DMS79 treated with DMSO at 0.1 percent for 48 hours (cell line): ENCODE measurements around the gene EPHA10.
"Not testable (repeated sequence)": the region's sequence is repeated elsewhere in the genome, so short reads cannot be mapped to it uniquely, and the experiment has no call there.

Experiments
- DNase-seq: peaks from one replicate; lab custom pipeline; 2025; lab: John Stamatoyannopoulos, UW

Gene EPHA10

DNA sequence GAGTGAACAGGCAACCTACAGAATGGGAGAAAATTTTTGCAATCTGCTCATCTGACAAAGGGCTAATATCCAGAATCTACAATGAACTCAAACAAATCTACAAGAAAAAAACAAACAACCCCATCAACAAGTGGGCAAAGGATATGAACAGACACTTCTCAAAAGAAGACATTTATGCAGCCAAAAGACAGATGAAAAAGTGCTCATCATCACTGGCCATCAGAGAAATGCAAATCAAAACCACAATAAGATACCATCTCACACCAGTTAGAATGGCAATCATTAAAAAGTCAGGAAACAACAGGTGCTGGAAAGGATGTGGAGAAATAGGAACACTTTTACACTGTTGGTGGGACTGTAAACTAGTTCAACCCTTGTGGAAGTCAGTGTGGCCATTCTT, 6.5 kb upstream of the EPHA10 start:
- not testable (repeated sequence) for DNase-seq

DNA sequence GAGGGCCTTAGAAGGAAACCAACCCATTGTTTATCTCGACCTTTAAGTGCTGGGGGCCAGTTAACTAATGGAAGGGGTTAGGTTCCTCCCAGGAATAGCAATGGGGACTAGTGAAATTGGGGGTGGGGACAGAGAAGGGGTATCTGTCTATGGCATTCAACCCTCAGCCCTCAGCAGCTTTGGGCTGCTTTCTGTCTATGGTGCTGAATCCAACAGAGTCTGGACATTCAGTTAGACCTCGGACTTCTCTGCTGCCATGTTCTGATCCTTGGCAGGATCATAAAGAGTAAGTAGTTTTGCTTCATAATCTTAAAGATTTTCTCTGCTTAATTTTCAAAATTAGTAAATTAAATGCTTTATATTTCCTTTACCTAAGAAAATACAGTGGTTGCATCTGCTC, 2.6 kb upstream of the EPHA10 start:
- DNase-seq = no peak

DNA sequence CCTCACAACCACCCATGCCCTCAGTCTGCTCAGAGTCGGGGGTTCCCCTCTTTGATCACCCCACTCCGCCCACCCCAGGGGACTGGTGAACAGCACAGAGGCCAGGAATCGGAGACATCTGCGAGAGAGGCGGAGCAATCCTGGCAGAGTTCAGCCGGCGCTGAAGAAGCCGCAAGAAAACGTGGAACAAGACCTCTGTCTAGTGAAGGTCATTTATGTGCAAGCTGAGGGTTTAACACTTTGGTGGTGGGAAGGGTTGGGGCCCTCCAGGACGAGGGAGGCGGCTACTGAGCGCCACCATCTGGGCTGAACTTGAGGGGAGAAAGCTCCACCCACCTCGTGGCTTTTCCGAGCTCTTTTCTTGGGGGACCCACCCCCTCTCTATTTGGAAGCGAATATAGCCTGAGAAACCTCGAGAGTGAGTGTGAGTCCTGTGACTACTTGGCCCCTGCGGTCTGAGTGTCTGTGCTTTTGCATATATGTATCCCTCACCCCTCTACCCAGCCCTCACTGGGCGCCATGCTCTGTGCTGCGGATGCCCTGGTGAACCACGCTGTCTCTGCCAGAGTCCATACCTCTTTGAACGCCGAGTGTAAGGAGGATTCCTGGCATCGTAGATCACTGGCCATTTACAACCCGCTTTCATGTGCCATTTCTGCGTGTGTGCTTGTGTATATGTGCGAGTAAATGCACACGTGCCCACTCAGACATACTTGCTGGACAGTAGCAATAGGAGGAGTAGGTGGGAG, 1.2 kb upstream of the EPHA10 start:
- DNase-seq = peak; percentile 41

DNA sequence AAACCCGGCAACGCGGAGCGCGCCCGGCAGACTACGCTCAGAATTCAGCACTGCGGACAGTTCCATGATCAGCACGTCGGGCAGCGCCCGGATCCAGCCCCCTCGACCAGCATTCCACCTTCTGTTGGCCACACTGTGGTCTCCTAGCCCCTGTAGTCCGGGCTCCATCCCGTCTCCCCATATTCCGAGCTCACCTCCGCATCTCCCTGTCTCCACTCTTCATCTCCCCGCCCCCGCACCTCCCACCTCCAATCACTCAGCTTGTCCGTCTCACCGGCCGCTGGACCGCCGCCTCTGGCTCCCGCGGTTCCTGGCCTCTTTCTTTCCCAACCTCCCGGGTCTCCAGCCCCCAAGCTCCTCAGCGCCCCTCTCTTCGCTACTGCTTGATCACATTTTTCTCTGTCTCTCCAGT, 500 bp downstream of the EPHA10 start:
- peak; percentile 42 for DNase-seq

DNA sequence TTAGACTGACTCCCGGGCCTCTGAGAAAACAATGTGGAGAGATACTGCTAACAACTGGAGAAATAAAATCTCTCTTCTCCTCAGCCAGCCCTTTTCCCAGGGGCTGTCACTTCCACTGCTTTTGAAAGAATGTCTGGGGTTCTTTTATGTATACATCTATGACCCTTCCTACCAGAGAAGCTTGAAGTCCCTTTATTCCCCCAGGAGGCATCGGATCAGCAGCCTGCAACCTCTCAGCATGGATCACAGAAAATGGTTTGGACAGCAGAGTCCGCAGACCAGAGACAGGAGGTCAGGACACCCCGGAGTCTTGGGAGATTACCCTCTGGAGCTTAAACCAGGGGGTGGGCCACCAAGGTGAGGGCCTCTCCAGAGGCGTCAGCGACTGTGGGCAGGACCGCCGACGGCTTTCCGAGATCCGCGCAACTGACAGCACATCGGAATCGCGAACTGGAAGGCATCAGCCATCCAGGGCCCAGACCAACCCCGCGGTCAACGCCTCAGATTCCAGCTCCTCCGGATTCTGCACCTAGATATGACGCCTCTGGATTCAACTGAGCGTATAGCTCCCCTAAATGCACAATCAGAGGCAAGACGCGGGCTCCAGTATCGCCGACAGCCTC, 1.0 kb downstream of the EPHA10 start:
- DNase-seq = no peak

DNA sequence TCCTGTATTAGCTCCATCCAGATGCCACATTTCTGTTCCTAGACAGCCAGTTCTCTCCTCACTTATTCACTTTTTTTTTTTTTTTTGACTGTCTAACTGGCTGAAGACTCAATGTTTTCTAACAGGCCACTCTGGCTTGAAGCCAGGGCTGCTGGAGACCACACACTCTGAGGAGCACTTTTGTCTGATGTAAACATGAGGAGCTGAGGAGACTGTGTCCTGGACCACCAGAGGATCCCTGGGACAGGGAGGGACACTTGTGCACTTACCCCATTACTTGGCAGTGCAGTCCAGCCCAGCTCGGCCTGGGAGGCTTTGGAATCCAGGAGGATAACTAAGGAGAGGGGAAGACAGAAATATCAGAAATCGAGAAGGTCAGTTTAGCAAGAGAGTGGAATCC, 2.4 kb downstream of the EPHA10 start:
- DNase-seq = no peak

DNA sequence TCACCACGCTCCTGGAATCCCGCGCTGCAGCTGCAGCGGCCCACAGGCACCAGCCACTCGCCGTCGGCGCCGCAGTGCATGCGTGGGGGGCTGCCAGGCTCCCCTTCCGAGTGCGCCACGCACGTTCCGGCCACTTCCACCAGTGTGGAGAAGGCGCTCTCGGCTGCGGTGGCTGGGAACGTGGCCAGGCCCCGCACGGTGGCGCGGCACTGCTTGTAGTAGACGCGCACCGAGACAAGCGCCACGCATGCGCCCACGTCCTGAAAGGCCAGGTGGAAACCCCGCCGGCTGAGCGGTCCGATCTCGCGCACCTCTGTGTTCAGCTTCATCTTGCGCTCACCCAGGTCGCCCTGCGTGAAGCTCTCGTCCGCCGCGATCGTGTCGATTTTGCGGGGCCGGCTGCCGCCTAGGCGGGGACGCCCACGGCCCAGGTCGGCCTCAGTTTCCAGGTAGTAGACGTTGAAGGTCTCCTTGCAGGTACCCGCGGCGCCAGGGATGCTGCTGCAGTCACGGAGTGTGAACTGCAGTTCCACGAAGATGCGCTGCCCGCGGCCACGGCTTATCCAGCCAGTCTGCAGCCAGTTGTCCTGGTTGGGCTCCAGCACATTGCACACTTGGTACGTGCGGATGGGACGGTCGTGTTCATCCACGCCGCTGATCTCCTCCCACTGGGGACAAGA, 3.4 kb downstream of the EPHA10 start:
- DNase-seq = no peak

DNA sequence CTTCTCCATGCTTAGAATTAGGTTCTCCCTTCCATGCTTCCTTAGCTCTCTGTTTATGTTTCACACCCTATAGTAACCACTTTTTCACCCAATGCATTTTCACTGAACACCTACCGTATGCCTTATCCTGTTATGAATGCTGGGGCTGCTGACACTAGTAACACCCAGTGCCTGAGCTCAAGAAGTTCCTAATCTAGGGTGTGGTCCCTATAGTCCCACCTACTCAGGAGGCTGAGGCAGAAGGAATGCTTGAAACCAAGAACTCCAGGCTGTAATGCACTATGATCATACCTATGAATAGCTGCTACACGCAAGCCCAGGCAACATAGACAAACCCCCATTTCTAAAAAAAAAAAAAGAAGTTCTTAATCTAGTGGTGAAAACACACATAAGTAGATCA, 5.5 kb downstream of the EPHA10 start:
- no peak for DNase-seq

DNA sequence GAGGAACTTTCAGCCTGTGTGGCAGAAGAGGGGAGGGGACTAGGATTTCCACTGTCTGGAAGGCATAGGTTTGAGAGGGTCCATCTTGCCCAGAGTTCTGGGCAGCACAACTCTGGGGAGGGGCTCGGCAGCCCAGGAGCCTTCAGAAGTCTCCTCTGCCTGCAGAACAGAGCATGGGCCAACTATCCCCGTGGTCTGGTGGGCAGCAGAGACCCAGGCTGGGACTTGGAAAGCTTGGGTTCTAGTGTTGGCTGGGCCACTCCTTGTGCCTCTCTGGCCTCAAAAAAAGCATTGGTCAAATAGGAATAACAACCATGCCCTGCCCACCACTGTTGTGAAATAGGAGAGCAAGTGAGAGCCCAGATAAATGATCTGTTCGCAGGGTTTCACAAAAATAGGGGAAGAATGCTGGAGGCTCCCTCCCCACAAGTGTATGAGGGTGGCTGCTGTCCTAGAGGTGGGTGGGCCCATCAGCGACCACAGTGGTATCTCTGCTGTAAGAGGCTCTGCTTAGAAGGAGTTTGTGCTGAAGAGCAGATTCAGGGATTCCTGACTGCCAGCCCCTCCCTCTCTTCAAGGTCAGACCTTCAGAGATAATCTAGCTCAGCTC, 8.9 kb downstream of the EPHA10 start:
- DNase-seq = no peak

DNA sequence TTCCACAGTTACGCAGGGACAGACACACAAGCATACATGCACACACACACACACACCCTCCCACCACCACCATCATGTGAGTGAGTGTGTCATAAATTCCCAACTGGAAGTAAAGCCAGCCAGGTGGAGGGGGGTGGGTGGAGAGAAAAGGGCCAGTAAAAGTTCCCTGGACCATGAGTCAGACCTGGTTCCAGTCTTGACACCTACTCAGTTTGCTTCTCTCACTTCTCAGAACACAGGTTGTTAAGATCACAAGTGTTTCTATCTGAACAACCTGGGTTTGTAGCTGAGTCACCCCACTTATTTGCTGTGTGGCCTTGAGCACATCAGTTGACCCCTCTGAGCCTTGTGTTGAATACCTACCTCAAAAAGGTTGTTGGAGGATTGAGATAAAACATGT, 9.6 kb downstream of the EPHA10 start:
- DNase-seq = peak; percentile 5

DNA sequence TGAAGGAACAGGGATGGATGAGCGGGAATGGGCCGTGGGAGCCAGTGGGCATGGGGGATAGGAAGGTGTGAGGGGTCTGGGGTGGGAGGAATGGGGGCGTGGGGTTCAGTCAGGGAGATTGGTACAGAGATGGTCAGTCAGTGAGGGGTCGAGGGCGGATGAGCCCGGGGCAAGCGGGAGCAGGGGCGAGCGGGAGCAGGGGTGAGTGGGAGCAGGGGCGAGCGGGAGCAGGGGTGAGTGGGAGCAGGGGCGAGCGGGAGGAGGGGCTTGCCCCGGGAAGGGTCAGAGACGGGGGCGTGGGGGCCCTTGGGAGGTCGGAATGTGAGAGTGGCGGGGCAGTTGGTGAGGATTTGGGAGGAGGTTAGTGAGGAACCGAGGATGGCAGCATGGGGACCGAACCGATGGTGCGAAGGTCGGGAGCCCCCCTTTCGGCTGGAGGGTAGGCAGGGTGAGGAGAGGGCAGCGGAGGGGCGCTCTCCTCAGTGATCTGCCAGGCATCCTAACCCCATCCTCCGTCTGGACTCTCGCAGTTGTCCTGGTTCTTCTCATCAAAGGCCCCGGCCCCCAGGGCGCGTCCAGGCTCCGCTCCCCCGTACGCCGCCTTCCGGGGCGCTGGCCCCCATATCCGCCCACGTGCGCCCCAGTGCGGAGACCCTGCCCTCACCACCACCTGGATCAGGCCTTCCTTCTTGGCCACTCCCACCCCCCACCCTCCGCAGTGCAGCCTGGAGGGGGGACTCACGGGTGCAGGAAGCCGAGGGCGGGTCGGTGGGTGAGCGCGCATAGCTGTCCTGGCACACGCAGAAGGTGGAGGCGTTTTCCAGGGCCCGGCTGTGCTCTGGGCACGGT, 11.2 kb downstream of the EPHA10 start:
- peak; percentile 4 for DNase-seq

DNA sequence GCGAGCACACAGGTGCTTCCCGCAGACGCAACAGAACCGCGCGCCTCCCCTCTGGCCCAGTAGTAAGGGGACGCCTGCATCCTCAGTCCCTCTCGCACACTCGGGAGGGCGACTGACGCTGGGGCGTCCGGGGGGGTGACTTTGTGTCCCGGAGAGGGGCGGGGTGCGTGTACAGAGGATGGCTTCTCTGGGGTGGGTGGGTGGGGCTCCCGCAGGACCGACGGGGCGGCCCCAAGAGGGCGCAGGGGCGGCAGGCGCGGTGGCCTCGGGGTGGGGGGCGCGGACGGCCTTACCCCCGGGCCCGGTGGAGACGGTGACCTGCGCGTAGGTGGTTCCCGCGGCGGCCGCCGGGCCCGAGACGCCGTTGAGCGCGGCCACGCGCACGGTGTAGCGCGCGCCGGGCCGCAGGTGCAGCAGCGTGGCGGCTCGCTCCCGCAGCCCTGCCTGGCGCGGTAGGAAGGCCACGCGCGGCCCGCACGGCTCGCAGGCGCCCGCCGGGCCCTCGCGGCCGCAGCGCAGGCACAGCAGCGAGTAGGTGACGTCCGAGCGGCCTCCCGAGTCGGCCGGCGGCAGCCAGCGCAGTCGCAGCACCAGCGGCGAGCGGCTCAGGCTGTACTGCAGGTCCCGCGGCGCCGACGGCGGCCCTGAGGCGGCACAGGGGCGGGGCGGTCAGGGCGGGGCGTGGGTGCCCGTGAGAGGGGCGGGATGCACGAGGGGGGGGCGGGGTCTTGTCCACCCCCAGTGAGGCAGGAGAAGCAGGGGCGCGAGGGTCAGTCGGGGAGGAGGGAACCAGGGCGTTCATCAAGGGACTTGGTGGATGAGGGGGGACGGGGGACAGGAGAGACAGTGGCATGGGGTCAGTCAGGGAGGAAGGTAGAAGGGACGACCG, 12.1 kb downstream of the EPHA10 start:
- peak; percentile 26 for DNase-seq

DNA sequence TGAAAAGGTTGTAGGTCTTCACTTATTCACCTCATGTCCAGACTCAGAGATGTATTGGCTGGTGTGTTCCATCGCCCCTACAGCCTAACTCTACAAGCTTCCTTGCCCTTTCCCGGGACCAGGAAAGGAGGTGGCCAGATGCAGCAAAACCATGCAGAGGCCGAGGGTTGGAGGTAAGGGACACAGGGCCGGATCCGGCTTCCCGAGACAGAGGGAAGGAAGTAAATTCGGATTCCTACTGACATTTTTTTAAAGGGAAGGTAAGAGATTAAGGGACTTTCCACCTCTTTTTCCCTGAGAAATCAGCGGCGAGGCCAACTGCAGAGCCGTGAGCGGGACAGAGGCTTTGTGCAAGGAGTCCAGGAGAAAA, 12.7 kb downstream of the EPHA10 start:
- peak; percentile 73 for DNase-seq

DNA sequence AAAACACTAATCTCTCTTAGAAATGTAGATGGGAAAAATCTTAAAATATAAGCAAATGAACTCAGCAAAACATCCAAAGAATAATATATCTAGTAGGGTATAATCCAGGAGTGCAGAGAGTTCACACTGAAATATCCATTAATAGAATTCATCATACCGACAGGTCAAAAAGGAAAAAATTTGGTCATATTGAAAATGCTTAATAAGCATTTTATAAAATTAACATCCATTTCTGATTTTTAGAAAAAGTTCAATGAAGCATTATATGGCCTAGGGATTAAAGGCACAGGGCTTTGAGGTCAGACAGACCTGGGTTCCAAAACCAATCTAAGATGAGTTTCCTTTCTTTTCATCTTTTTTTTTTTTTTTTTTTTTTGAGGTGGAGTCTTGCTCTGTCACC, 16.4 kb downstream of the EPHA10 start:
- no peak for DNase-seq

DNA sequence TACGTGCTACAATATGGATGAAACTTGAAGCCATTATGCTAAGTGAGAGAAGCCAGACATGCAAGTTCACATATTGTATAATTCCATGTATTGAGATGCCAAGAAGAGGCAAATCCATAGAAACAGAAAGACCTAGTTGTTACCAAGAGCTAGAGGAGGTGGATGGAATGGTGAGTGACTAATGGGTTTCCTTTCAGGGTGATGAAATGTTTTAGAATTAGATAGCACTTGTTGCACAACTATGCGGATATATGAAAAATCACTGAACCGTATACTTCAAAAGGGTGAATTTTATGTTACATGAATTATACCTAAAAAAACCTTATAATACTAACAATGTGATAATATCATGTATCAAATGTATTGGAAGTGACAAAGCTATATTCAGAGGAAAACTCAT, 18.1 kb downstream of the EPHA10 start:
- no peak for DNase-seq

DNA sequence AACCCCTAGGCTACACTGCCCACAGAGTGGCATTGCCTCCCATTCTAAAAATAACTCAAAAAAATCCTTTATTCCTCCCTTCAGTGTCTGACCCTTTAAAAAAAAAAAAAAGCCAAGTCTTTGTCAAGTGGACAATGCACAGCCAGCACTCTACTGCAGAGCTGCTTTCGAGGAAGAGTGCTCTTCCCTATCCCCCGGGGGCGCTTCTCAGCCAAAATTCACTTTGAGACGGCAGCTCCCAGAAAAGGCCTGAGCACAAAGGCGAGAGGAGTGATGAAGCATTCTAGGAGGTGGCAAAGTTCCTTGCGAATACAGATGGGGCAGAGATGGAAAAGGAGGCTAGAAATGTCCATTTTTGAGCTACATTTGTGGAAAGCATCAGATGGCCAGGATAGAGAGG, 23.3 kb downstream of the EPHA10 start:
- peak; percentile 16 for DNase-seq

DNA sequence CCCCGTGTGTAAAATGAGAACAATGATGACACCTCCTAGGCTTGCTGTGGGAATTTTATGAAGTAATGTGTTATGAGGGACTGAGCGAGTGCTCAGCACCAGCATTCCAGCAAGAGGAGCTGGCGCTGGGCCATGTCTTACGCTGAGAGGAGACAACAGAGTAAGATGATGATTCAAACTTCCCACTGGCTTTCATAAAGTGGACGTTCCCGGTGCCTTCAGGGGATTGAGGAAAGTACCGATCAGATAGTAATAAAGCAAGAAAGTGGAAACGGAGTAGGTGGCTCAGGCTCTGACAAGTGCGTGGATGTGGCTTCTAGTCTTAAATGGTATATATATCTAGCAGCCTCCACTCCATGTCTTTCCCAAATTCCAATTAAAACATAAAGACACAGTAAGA, 23.8 kb downstream of the EPHA10 start:
- DNase-seq = peak; percentile 7

DNA sequence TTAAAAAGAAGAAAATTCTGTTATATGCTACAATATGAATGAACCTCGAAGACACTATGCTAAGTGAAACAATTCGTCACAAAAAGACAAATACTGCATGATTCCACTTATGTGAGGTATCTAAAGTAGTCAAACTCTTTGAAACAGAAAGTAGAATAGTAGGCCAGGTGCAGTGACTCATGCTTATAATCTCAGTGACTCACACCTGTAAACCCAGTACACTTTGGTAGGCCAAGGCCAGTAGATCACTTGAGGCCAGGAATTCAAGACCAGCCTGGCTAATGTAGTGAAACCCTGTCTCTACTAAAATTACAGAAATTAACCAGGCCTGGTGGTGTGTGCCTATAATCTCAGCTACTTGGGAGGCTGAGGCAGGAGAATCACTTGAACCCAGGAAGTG, 25.7 kb downstream of the EPHA10 start:
- DNase-seq = no peak

DNA sequence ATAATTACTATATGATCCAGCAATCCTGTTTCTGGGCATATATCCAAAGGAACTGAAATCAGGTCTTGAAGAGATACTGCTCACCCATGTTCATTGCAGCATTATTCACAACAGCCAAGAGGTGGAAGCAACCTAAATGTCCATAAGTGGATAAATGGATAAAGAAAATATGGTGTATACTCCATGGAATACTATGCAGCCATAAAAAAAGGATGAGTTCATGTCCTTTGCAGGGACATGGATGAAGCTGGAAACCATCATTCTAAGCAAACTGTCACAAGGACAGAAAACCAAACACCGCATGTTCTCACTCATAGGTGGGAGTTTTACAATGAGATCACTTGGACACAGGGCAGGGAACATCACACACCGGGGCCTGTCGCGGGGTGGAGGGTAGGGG, 26.3 kb downstream of the EPHA10 start:
- DNase-seq = not testable (repeated sequence)

DNA sequence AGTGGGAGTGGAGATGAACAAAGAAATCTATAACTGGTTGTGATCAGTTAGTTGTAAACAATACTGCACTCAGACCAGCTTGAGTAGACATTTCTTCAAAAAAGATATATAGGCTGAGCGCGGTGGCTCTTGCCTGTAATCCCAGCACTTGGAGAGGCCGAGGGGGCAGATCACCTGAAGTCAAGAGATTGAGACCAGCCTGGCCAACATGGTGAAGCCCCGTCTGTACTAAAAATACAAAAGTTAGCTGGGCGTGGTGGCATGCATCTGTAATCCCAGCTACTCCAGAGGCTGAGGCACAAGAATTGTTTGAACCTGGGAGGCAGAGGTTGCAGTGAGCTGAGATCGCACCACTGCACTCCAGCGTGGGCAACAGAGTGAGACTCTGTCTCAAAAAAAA, 26.9 kb downstream of the EPHA10 start:
- DNase-seq = not testable (repeated sequence)
